ENCODE data around the gene FOSL1. TPM values are rescaled to one million over a fixed set of nuclear protein-coding genes. Genes with fewer than 3 reads are reported as not detected.
A peak's percentile ranks its signal among the peaks of the same experiment; 100 is the strongest.

Gene FOSL1
- total RNA-seq, 2 donors from 2014 or later: 1.8 TPM; not detected in 1

GRCh38 chr11:65903715-65904114 is 3.5 kb upstream of the FOSL1 start:
- H3K27ac Mint-ChIP-seq: no peak overlapping the region
- H3K27ac ChIP-seq (ENCODE audit: low read depth, low read length): no peak overlapping the region
- peaks cover 3% of the 10 kb centered on the region for H3K4me1 ChIP-seq (ENCODE audit: control insufficient read depth, insufficient read depth, low read length)
- peaks cover 49% of the 10 kb centered on the region for H3K27me3 ChIP-seq (ENCODE audit: control insufficient read depth, insufficient read depth, low read length, poor library complexity, severe bottlenecking)
- no peak for DNase-seq
- 85 to 88% methylated on average over 8 of the region's 8 CpGs for WGBS, 2 experiments (ENCODE audit: insufficient coverage in 1 of 2, insufficient read length in 1 of 2)
- H3K4me3 Mint-ChIP-seq: no peak overlapping the region
- H3K9me3 Mint-ChIP-seq: no peaks in the 10 kb centered on the region
- TF ChIP-seq, protein P1, sequence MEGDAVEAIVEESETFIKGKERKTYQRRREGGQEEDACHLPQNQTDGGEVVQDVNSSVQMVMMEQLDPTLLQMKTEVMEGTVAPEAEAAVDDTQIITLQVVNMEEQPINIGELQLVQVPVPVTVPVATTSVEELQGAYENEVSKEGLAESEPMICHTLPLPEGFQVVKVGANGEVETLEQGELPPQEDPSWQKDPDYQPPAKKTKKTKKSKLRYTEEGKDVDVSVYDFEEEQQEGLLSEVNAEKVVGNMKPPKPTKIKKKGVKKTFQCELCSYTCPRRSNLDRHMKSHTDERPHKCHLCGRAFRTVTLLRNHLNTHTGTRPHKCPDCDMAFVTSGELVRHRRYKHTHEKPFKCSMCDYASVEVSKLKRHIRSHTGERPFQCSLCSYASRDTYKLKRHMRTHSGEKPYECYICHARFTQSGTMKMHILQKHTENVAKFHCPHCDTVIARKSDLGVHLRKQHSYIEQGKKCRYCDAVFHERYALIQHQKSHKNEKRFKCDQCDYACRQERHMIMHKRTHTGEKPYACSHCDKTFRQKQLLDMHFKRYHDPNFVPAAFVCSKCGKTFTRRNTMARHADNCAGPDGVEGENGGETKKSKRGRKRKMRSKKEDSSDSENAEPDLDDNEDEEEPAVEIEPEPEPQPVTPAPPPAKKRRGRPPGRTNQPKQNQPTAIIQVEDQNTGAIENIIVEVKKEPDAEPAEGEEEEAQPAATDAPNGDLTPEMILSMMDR (conservative IDR thresholded peaks at IDR 0.05): no peak
- no peaks in the 10 kb centered on the region for H3K36me3 ChIP-seq (ENCODE audit: control insufficient read depth, insufficient read depth, low read length)
- H3K36me3 Mint-ChIP-seq (ENCODE audit: low read depth): no peaks in the 10 kb centered on the region
- H3K9ac ChIP-seq (ENCODE audit: extremely low read depth, low read length, poor library complexity, severe bottlenecking): no peak overlapping the region
- peaks cover 88% of the 10 kb centered on the region for H3K27me3 Mint-ChIP-seq (ENCODE audit: insufficient read depth)
- H3K4me1 Mint-ChIP-seq: peaks cover 8% of the 10 kb centered on the region
- H3K9me3 ChIP-seq (ENCODE audit: control insufficient read depth, low read length): no peaks in the 10 kb centered on the region
- no peak overlapping the region for H3K4me3 ChIP-seq (ENCODE audit: low read length)

DNA sequence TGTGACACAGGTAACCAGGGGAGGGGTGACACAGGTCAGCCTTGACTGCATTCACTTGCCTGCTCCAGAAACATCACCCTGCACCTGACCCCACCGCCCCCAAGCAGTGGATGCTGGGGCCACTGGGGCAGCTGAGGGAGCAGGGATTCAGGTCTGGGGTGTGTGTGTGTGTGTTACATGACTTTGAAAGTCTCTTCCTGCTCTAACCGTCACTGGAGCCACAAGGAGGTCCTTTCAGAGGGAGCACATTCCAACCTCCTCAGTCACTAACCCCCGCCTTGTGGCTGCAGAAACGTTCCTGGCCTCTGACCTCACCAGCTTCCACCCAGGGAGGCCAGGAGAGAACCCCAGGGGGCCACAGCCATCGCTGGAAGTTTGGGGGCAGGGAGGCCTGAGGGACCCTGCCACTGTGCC is 2.9 kb upstream of the FOSL1 start:
- H3K4me3 ChIP-seq (ENCODE audit: low read length): no peak overlapping the region
- peaks cover 8% of the 10 kb centered on the region for H3K4me1 Mint-ChIP-seq
- no peaks in the 10 kb centered on the region for H3K36me3 Mint-ChIP-seq (ENCODE audit: low read depth)
- no peaks in the 10 kb centered on the region for H3K9me3 Mint-ChIP-seq
- peak; percentile 85 for DNase-seq
- H3K4me1 ChIP-seq (ENCODE audit: control insufficient read depth, insufficient read depth, low read length): peaks cover 3% of the 10 kb centered on the region
- no peak overlapping the region for H3K9ac ChIP-seq (ENCODE audit: extremely low read depth, low read length, poor library complexity, severe bottlenecking)
- H3K27ac ChIP-seq (ENCODE audit: low read depth, low read length): no peak overlapping the region
- H3K27me3 Mint-ChIP-seq (ENCODE audit: insufficient read depth): peaks cover 90% of the 10 kb centered on the region
- H3K36me3 ChIP-seq (ENCODE audit: control insufficient read depth, insufficient read depth, low read length): no peaks in the 10 kb centered on the region
- TF ChIP-seq, protein P1 (conservative IDR thresholded peaks at IDR 0.05): no peak
- no peak overlapping the region for H3K27ac Mint-ChIP-seq
- 0 to 25% methylated on average over 1 to 5 of the region's 5 CpGs for WGBS, 2 experiments (ENCODE audit: insufficient coverage in 1 of 2, insufficient read length in 1 of 2)
- no peak overlapping the region for H3K4me3 Mint-ChIP-seq
- no peaks in the 10 kb centered on the region for H3K9me3 ChIP-seq (ENCODE audit: control insufficient read depth, low read length)
- H3K27me3 ChIP-seq (ENCODE audit: control insufficient read depth, insufficient read depth, low read length, poor library complexity, severe bottlenecking): peaks cover 54% of the 10 kb centered on the region

DNA sequence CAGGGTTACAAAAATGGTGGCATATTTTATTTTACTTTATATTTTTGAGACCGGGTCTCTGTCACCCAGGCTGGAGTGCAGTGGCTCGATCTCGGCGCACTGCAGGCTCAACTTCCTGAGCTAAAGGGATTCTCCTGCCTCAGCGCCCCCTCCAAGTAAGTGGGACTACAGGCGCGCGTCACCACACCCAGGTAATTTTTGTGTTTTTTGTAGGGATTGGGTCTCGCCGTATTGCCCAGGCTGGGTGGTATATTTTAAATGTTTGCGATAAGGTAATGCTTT is 652 bp upstream of the FOSL1 start:
- Histone ChIP-seq H3K36me3 (ENCODE audit: control insufficient read depth, insufficient read depth, low read length) (no peaks in the 10 kb centered on the region), H3K27me3 (ENCODE audit: control insufficient read depth, insufficient read depth, low read length, poor library complexity, severe bottlenecking) (peaks cover 49% of the 10 kb centered on the region), H3K4me3 (ENCODE audit: low read length) (peak overlapping the region; percentile 59), H3K4me1 (ENCODE audit: control insufficient read depth, insufficient read depth, low read length) (peaks cover 3% of the 10 kb centered on the region), H3K9me3 (ENCODE audit: control insufficient read depth, low read length) (no peaks in the 10 kb centered on the region), H3K27ac (ENCODE audit: low read depth, low read length) (no peak overlapping the region), H3K9ac (ENCODE audit: extremely low read depth, low read length, poor library complexity, severe bottlenecking) (no peak overlapping the region)
- Mint-ChIP-seq H3K27ac (no peak overlapping the region), H3K36me3 (ENCODE audit: low read depth) (no peaks in the 10 kb centered on the region), H3K4me3 (peak overlapping the region; percentile 47), H3K4me1 (peaks cover 8% of the 10 kb centered on the region), H3K27me3 (ENCODE audit: insufficient read depth) (peaks cover 91% of the 10 kb centered on the region), H3K9me3 (no peaks in the 10 kb centered on the region)
- no peak for DNase-seq
- TF ChIP-seq, protein P1 (conservative IDR thresholded peaks at IDR 0.05): no peak
- 70 to 72% methylated on average over 6 to 8 of the region's 11 CpGs for WGBS, 2 experiments (ENCODE audit: insufficient coverage in 1 of 2, insufficient read length in 1 of 2)

All from endodermal cell (in vitro differentiated cells).